Natural killer cell (primary cell): ENCODE measurements around the gene FXYD3. TPM values are rescaled to one million over a fixed set of nuclear protein-coding genes. Genes with fewer than 3 reads are reported as not detected.

Source experiments
- ATAC-seq, 3 donors: fragments of 150-1000 bp in 2 of 3; fragments of 200-7000 bp in 1 of 3; cut with Tn5 transposase; 1 replicate in 1 of 3; 2 replicates in 2 of 3; pipeline ENCODE4 v1.10.0; 2021; ENCODE audit warnings: mild to moderate bottlenecking in 2 of 3, moderate library complexity in 2 of 3
- DNase-seq, 2 donors: peaks; one replicate each; pipeline versions ENCODE4 v3.0.0 to v3.0.0-alpha.2; 2013 to 2021; ENCODE audit warnings: mixed read lengths in 1 of 2
- H3K27ac ChIP-seq: one replicate; pipeline ENCODE4 v1.5.1; 2013; ENCODE audit warnings: mild to moderate bottlenecking, low read length
- H3K27me3 ChIP-seq: one replicate; pipeline ENCODE4 v1.6.1; 2013; ENCODE audit warnings: low read length; ENCODE audit not compliant: control insufficient read depth, insufficient read depth
- H3K36me3 ChIP-seq: one replicate; pipeline ENCODE4 v1.6.1; 2013; ENCODE audit warnings: low read length; ENCODE audit not compliant: control insufficient read depth, insufficient read depth
- H3K4me1 ChIP-seq: one replicate; pipeline ENCODE4 v1.6.1; 2013; ENCODE audit warnings: low read length; ENCODE audit not compliant: control insufficient read depth, insufficient read depth
- H3K4me3 ChIP-seq: one replicate; pipeline ENCODE4 v1.5.1; 2013; ENCODE audit warnings: low read length
- H3K9me3 ChIP-seq: one replicate; pipeline ENCODE4 v1.6.1; 2013; ENCODE audit warnings: low read length; ENCODE audit not compliant: control insufficient read depth, insufficient read depth
- H3K27ac Mint-ChIP-seq, 2 donors: one replicate each; pipeline ENCODE4 v1.8.0; 2022; ENCODE audit warnings: mild to moderate bottlenecking in 2 of 2, mixed read lengths in 2 of 2, moderate library complexity in 1 of 2
- H3K27me3 Mint-ChIP-seq, 2 donors: one replicate each; pipeline ENCODE4 v1.8.0; 2022; ENCODE audit warnings: low read depth in 2 of 2, mixed read lengths in 2 of 2
- H3K36me3 Mint-ChIP-seq: one replicate; pipeline ENCODE4 v1.8.0; 2022; ENCODE audit warnings: mixed read lengths
- H3K4me1 Mint-ChIP-seq, 2 donors: one replicate each; pipeline ENCODE4 v1.8.0; 2022; ENCODE audit warnings: mixed read lengths in 2 of 2
- H3K4me3 Mint-ChIP-seq: one replicate; pipeline ENCODE4 v1.8.0; 2022; ENCODE audit warnings: mild to moderate bottlenecking, moderate library complexity, mixed read lengths
- H3K9me3 Mint-ChIP-seq, 2 donors: one replicate each; pipeline ENCODE4 v1.8.0; 2022; ENCODE audit warnings: mixed read lengths in 2 of 2
- CTCF ChIP-seq: fragments of 200-600 bp; IDR thresholded peaks from one replicate; pipeline ENCODE4 v1.8.0; 2022; ENCODE audit warnings: antibody characterized with exemption
- WGBS: methylation state at CpG from one replicate; pipeline ENCODE4 v1.1.7; 2013; ENCODE audit warnings: missing lambda C conversion rate; ENCODE audit not compliant: insufficient coverage; 5-methylcytosine and 5-hydroxymethylcytosine counted together
- intact Hi-C: fragments of 100-400 bp; cut with micrococcal nuclease; formaldehyde crosslinking; loops from one replicate; pipeline ENCODE4 v1.14.2; 2022
- total RNA-seq, 4 donors: library from RNA; stranded (reverse); fragments of 120-200 nt in 1 of 4; gene quantifications; one replicate each; pipeline versions ENCODE4 v1.2.3 to v1.2.4, GENCODE V29; 2013 to 2022

Gene FXYD3
- total RNA-seq, 3 donors from 2014 or later (not counting 1 experiment from before 2014, with no cell fraction given), result not detected

- no peaks in the 10 kb centered on the region for H3K27me3 Mint-ChIP-seq
- DNase-seq (peak in 1 of 2 donors; percentile 29), ATAC-seq (no peak)
- no peak overlapping the region for H3K4me3 Mint-ChIP-seq
- Histone ChIP-seq H3K9me3 (no peaks in the 10 kb centered on the region), H3K4me3 (no peak overlapping the region), H3K4me1 (peaks cover 31% of the 10 kb centered on the region), H3K27ac (peak overlapping the region; percentile 65), H3K36me3 (peaks cover 64% of the 10 kb centered on the region), H3K27me3 (no peaks in the 10 kb centered on the region)
- no peaks in the 10 kb centered on the region for H3K9me3 Mint-ChIP-seq
- intact Hi-C loops, result no loop called here
- no peak for TF ChIP-seq CTCF
- 54% methylated on average over 4 of the region's 5 CpGs for WGBS
- H3K36me3 Mint-ChIP-seq, result peaks cover 15% of the 10 kb centered on the region
- H3K4me1 Mint-ChIP-seq, result peaks cover 27 to 55% of the 10 kb centered on the region in 2 donors
- peak overlapping the region; percentile 80 to 87 for H3K27ac Mint-ChIP-seq
Measured at GRCh38 chr19:35167251-35168119, 51.9 kb downstream of the FXYD3 start.

- Histone ChIP-seq H3K4me1 (peaks cover 32% of the 10 kb centered on the region), H3K36me3 (peaks cover 57% of the 10 kb centered on the region), H3K4me3 (no peak overlapping the region), H3K27me3 (no peaks in the 10 kb centered on the region), H3K9me3 (no peaks in the 10 kb centered on the region), H3K27ac (peak overlapping the region; percentile 65)
- TF ChIP-seq CTCF, result no peak
- H3K4me3 Mint-ChIP-seq, result no peak overlapping the region
- intact Hi-C loops, result no loop called here
- H3K9me3 Mint-ChIP-seq, result no peaks in the 10 kb centered on the region
- DNase-seq (no peak), ATAC-seq (no peak)
- peaks cover 14% of the 10 kb centered on the region for H3K36me3 Mint-ChIP-seq
- peaks cover 31 to 54% of the 10 kb centered on the region in 2 donors for H3K4me1 Mint-ChIP-seq
- no peaks in the 10 kb centered on the region for H3K27me3 Mint-ChIP-seq
- H3K27ac Mint-ChIP-seq, result peak overlapping the region; percentile 80 to 87
- 77% methylated on average over 3 of the region's 3 CpGs for WGBS
Measured at GRCh38 chr19:35168196-35168595, 52.6 kb downstream of the FXYD3 start.

GRCh38 chr19:35169221-35169995 is 53.8 kb downstream of the FXYD3 start:
- Mint-ChIP-seq H3K4me1 (peaks cover 31 to 45% of the 10 kb centered on the region in 2 donors), H3K27ac (peak overlapping the region; percentile 19 to 87), H3K4me3 (no peak overlapping the region), H3K27me3 (no peaks in the 10 kb centered on the region), H3K36me3 (peaks cover 14% of the 10 kb centered on the region), H3K9me3 (no peaks in the 10 kb centered on the region)
- 87% methylated on average over 17 of the region's 18 CpGs for WGBS
- TF ChIP-seq CTCF, result no peak
- Histone ChIP-seq H3K27me3 (no peaks in the 10 kb centered on the region), H3K4me3 (no peak overlapping the region), H3K36me3 (peaks cover 48% of the 10 kb centered on the region), H3K27ac (no peak overlapping the region), H3K4me1 (peaks cover 32% of the 10 kb centered on the region), H3K9me3 (no peaks in the 10 kb centered on the region)
- DNase-seq, result no peak
- no peak for ATAC-seq
- intact Hi-C loops, result no loop called here
